ENCODE data around the gene OLFML2B.
A peak's percentile ranks its signal among the peaks of the same experiment; 100 is the strongest.

Gene OLFML2B

GRCh38 chr1:161973924-161974845, 49.5 kb downstream of the OLFML2B start:
- DNase-seq: no peak

- no peak for DNase-seq
Observed at GRCh38 chr1:161972828-161973227, 50.8 kb downstream of the OLFML2B start.

- no peak for DNase-seq
Observed at GRCh38 chr1:161970633-161971032, 53.0 kb downstream of the OLFML2B start.

GRCh38 chr1:161970036-161970435, 53.6 kb downstream of the OLFML2B start:
- no peak for DNase-seq

- DNase-seq: no peak
Observed at GRCh38 chr1:161966067-161966466, 57.6 kb downstream of the OLFML2B start.

- DNase-seq: peak in 1 of 2 experiments; percentile 71
Observed at GRCh38 chr1:161962091-161962887, 61.4 kb downstream of the OLFML2B start.

GRCh38 chr1:161958425-161958824, 65.2 kb downstream of the OLFML2B start:
- DNase-seq: no peak

- no peak for DNase-seq
Observed at GRCh38 chr1:161956930-161957329, 66.7 kb downstream of the OLFML2B start.

GRCh38 chr1:161956097-161956496, 67.6 kb downstream of the OLFML2B start:
- no peak for DNase-seq

GRCh38 chr1:161955606-161956005, 68.1 kb downstream of the OLFML2B start:
- no peak for DNase-seq

GRCh38 chr1:161954466-161954865, 69.2 kb downstream of the OLFML2B start:
- DNase-seq: no peak

GRCh38 chr1:161954050-161954449, 69.6 kb downstream of the OLFML2B start:
- no peak for DNase-seq

- DNase-seq: no peak
Observed at GRCh38 chr1:161953256-161953920, 70.3 kb downstream of the OLFML2B start.

- no peak for DNase-seq
Observed at GRCh38 chr1:161952607-161953172, 71.0 kb downstream of the OLFML2B start.

GRCh38 chr1:161951646-161952045, 72.0 kb downstream of the OLFML2B start:
- DNase-seq: no peak

GRCh38 chr1:161950377-161950776, 73.3 kb downstream of the OLFML2B start:
- no peak for DNase-seq

- no peak for DNase-seq
Observed at GRCh38 chr1:161949548-161949947, 74.1 kb downstream of the OLFML2B start.

GRCh38 chr1:161948435-161948834, 75.2 kb downstream of the OLFML2B start:
- DNase-seq: no peak

- DNase-seq: no peak
Observed at GRCh38 chr1:161946071-161946987, 77.3 kb downstream of the OLFML2B start.

- no peak for DNase-seq
Observed at GRCh38 chr1:161945306-161946060, 78.2 kb downstream of the OLFML2B start.

- no peak for DNase-seq
Observed at GRCh38 chr1:161944381-161944780, 79.3 kb downstream of the OLFML2B start.

Measured in SW 1271 (cell line).